ENCODE data around the gene ARHGEF26.

The ARHGEF26 gene

GRCh38 chr3:154132777-154133375 is 11.7 kb downstream of the ARHGEF26 start:
- H2AFZ ChIP-seq (ENCODE audit: low read length), result no peak overlapping the region
- no peaks in the 10 kb centered on the region for H3K9me2 ChIP-seq (ENCODE audit: low read depth, low read length)
- H3K27me3 ChIP-seq (ENCODE audit: insufficient read depth, low read length), result no peaks in the 10 kb centered on the region
- H3K79me2 ChIP-seq (ENCODE audit: insufficient read depth, low read length), result no peaks in the 10 kb centered on the region
- H3K9me3 ChIP-seq (ENCODE audit: low read length), result no peaks in the 10 kb centered on the region
- no peak overlapping the region for H3K27ac ChIP-seq (ENCODE audit: low read depth, low read length, poor library complexity, severe bottlenecking)
- H3K4me3 ChIP-seq (ENCODE audit: low read depth, low read length, poor library complexity, severe bottlenecking), result no peak overlapping the region
- TF ChIP-seq CTCF (IDR thresholded peaks at IDR 0.05; ENCODE audit: low read length), result no peak
- no peak for TF ChIP-seq EZH2 (IDR thresholded peaks at IDR 0.05; ENCODE audit: borderline replicate concordance, low read length)
- no peaks in the 10 kb centered on the region for H3K36me3 ChIP-seq (ENCODE audit: insufficient read depth, low read length)
- no peaks in the 10 kb centered on the region for H4K20me1 ChIP-seq (ENCODE audit: insufficient read depth, low read length)
- no peaks in the 10 kb centered on the region for H3F3A ChIP-seq (ENCODE audit: insufficient read depth, low read length)
- H3K9ac ChIP-seq (ENCODE audit: low read length), result no peak overlapping the region
- H3K4me1 ChIP-seq (ENCODE audit: insufficient read depth, low read length, severe bottlenecking), result no peaks in the 10 kb centered on the region
- no peak overlapping the region for H3K4me2 ChIP-seq (ENCODE audit: low read length)

GRCh38 chr3:154135511-154136173 is 14.5 kb downstream of the ARHGEF26 start:
- Histone ChIP-seq H4K20me1 (ENCODE audit: insufficient read depth, low read length) (no peaks in the 10 kb centered on the region), H3K36me3 (ENCODE audit: insufficient read depth, low read length) (no peaks in the 10 kb centered on the region), H3K27me3 (ENCODE audit: insufficient read depth, low read length) (no peaks in the 10 kb centered on the region), H3K9me2 (ENCODE audit: low read depth, low read length) (no peaks in the 10 kb centered on the region), H3K4me2 (ENCODE audit: low read length) (no peak overlapping the region), H3K79me2 (ENCODE audit: insufficient read depth, low read length) (no peaks in the 10 kb centered on the region), H3K4me1 (ENCODE audit: insufficient read depth, low read length, severe bottlenecking) (no peaks in the 10 kb centered on the region), H3K9me3 (ENCODE audit: low read length) (no peaks in the 10 kb centered on the region), H3K27ac (ENCODE audit: low read depth, low read length, poor library complexity, severe bottlenecking) (no peak overlapping the region), H3K9ac (ENCODE audit: low read length) (no peak overlapping the region), H2AFZ (ENCODE audit: low read length) (no peak overlapping the region), H3K4me3 (ENCODE audit: low read depth, low read length, poor library complexity, severe bottlenecking) (no peak overlapping the region), H3F3A (ENCODE audit: insufficient read depth, low read length) (no peaks in the 10 kb centered on the region)
- no peak for TF ChIP-seq CTCF (IDR thresholded peaks at IDR 0.05; ENCODE audit: low read length)
- TF ChIP-seq EZH2 (IDR thresholded peaks at IDR 0.05; ENCODE audit: borderline replicate concordance, low read length), result no peak

- Histone ChIP-seq H2AFZ (ENCODE audit: low read length) (no peak overlapping the region), H3K9ac (ENCODE audit: low read length) (no peak overlapping the region), H3K9me2 (ENCODE audit: low read depth, low read length) (no peaks in the 10 kb centered on the region), H3K27me3 (ENCODE audit: insufficient read depth, low read length) (no peaks in the 10 kb centered on the region), H3K27ac (ENCODE audit: low read depth, low read length, poor library complexity, severe bottlenecking) (no peak overlapping the region), H4K20me1 (ENCODE audit: insufficient read depth, low read length) (no peaks in the 10 kb centered on the region), H3K79me2 (ENCODE audit: insufficient read depth, low read length) (no peaks in the 10 kb centered on the region), H3K4me2 (ENCODE audit: low read length) (no peak overlapping the region), H3K9me3 (ENCODE audit: low read length) (no peaks in the 10 kb centered on the region), H3K36me3 (ENCODE audit: insufficient read depth, low read length) (no peaks in the 10 kb centered on the region), H3F3A (ENCODE audit: insufficient read depth, low read length) (no peaks in the 10 kb centered on the region), H3K4me1 (ENCODE audit: insufficient read depth, low read length, severe bottlenecking) (no peaks in the 10 kb centered on the region), H3K4me3 (ENCODE audit: low read depth, low read length, poor library complexity, severe bottlenecking) (no peak overlapping the region)
- TF ChIP-seq EZH2 (IDR thresholded peaks at IDR 0.05; ENCODE audit: borderline replicate concordance, low read length) (no peak), CTCF (IDR thresholded peaks at IDR 0.05; ENCODE audit: low read length) (no peak)
Measured at GRCh38 chr3:154137036-154137435, 15.8 kb downstream of the ARHGEF26 start.

All from OCI-LY1 (cell line).